HG02938 (cell line): ENCODE measurements around the gene TBKBP1.

Experiments
- ATAC-seq: cut with Tn5 transposase; IDR thresholded peaks from one replicate; pipeline ENCODE4 v1.9.1; 2021; ENCODE audit warnings: mild to moderate bottlenecking, moderate library complexity; ENCODE audit not compliant: unreplicated experiment

The TBKBP1 gene

DNA sequence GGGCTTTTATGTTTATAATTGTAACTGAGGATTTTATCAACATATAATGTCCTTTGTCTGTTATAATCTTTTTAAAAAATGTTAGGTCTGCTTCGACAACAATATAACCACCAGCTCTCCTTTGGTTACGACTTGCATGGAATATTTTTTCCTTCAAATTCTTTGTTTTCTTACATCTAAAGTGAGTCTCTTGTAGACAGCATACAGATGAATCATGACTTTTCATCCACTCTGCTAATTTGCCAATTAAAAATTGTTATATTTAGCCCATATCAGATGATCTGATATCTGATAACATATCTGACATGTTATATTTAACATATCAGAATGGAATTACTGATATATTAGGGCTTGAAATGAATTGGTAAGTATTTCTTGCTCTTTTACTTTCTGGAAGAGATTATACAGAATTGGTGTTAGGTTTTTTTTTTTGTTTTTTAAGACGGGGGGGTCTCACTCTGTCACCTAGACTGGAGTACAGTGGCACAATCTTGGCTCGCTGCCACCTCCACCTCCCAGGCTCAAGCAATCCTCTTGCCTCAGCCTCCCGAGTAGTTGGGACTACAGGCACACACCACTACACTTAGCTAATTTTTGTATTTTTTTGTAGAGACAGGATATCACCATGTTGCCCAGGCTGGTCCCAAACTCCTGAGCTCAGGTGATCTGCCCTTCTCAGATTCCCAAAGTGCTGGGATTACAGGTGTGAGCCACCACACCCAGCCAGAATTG, 66.6 kb downstream of the TBKBP1 start:
- no peak for ATAC-seq
